ENCODE results near the gene SLC35G2. TPM values are rescaled to one million over a fixed set of nuclear protein-coding genes. Genes with fewer than 3 reads are reported as not detected.
A peak's percentile ranks its signal among the peaks of the same experiment; 100 is the strongest.
"Not testable (repeated sequence)": the region's sequence is repeated elsewhere in the genome, so short reads cannot be mapped to it uniquely, and the experiment has no call there.

SLC35G2 gene
- total RNA-seq, 2 experiments from 2014 or later = 3.0 TPM

DNA sequence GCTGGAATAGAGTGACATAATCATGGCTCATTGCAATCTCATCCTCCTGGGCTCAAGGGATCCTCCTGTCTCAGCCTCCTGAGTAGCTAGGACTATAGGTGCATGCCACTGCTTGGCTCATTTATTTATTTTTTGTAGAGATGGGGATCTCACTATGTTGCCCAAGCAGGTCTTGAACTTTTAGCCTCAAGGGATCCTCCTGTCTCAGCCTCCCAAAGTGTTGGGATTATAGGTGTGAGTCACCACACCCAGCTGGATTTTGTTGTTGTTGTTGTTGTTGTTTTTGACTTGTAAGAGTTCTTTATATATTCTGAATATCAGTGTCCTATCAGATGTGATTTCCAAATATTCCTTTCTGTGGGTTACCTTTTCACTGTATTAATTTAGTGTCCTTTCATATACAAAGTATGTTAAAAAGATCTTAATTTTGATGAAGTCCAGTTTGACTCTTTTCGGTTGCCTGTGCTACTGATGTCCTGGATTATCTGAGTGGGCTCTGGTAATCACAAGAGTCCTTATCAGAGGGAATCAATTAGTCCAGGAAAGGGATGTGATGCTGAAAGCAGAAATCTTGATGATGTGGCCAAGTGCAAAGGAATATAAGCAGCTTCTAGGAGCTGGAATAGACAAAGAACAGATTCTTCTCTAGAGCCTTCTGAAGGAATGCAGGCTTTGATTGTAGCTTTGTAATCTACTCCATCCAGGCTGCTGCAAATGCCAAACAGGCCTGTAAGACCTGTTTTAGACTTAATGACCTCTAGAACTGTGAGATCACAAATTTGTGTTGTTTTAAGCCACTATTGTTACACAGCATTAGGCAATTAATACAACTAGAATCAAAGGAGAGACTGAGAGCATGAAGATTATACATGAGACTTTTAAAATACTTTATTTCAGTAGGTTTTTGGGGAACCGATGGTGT is 73.3 kb downstream of the SLC35G2 start:
- no peak overlapping the region for H3K27ac Mint-ChIP-seq
- no peak for ATAC-seq
- POLR2A ChIA-PET = no interaction called here
- H3K9me3 Mint-ChIP-seq = peaks cover 12% of the 10 kb centered on the region
- no peak for DNase-seq
- peaks cover 50% of the 10 kb centered on the region for H3K36me3 Mint-ChIP-seq (ENCODE audit: low read depth)
- no peak for TF ChIP-seq CTCF (IDR thresholded peaks at IDR 0.05)
- intact Hi-C loops (cut with micrococcal nuclease) = no loop called here
- CTCF ChIA-PET = no interaction called here
- H3K4me1 Mint-ChIP-seq (ENCODE audit: low read depth) = peaks cover 60% of the 10 kb centered on the region
- H3K4me3 Mint-ChIP-seq = no peak overlapping the region
- H3K27me3 Mint-ChIP-seq = no peaks in the 10 kb centered on the region

GRCh38 chr3:136893848-136894443 is 75.0 kb downstream of the SLC35G2 start:
- CTCF ChIA-PET = interaction anchor here (0.5 kb wide), 1 partner anchor 211 kb away, joined by 4 read pairs; no protein-coding TSS in a partner anchor
- ATAC-seq = no peak
- H3K4me1 Mint-ChIP-seq (ENCODE audit: low read depth) = peaks cover 63% of the 10 kb centered on the region
- intact Hi-C loops (cut with micrococcal nuclease) = no loop called here
- H3K27me3 Mint-ChIP-seq = no peaks in the 10 kb centered on the region
- H3K36me3 Mint-ChIP-seq (ENCODE audit: low read depth) = peaks cover 46% of the 10 kb centered on the region
- no peak overlapping the region for H3K27ac Mint-ChIP-seq
- no peak for TF ChIP-seq CTCF (IDR thresholded peaks at IDR 0.05)
- no peak overlapping the region for H3K4me3 Mint-ChIP-seq
- DNase-seq = no peak
- POLR2A ChIA-PET = no interaction called here
- peaks cover 12% of the 10 kb centered on the region for H3K9me3 Mint-ChIP-seq

DNA sequence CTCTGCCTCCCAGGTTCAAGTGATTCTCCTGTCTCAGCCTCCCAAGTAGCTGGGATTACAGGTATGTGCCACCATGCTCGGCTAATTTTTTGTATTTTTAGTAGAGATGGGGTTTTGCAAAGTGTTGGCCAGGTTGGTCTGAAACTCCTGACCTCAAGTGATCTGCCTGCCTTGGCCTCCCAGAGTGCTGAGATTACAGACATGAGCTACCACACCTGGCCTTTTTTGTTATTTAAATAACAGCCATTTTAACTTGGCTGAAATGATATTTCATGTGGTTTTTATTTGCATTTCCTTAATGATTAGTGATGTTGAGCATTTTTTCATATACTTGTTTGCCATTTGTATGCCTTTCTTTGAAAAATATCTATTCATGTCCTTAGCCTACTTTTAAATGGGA is 78.2 kb downstream of the SLC35G2 start:
- Mint-ChIP-seq H3K9me3 (peaks cover 17% of the 10 kb centered on the region), H3K36me3 (ENCODE audit: low read depth) (peaks cover 41% of the 10 kb centered on the region), H3K4me1 (ENCODE audit: low read depth) (peaks cover 72% of the 10 kb centered on the region)
- intact Hi-C loops (cut with micrococcal nuclease); POLR2A ChIA-PET; ATAC-seq; H3K27ac Mint-ChIP-seq; DNase-seq; H3K27me3 Mint-ChIP-seq; H3K4me3 Mint-ChIP-seq: not testable (repeated sequence)
- CTCF ChIA-PET = interaction anchor here (0.9 to 1.8 kb wide), 3 partner anchors 9 to 20 kb away, joined by 3 to 4 read pairs (median 4); no protein-coding TSS in a partner anchor

DNA sequence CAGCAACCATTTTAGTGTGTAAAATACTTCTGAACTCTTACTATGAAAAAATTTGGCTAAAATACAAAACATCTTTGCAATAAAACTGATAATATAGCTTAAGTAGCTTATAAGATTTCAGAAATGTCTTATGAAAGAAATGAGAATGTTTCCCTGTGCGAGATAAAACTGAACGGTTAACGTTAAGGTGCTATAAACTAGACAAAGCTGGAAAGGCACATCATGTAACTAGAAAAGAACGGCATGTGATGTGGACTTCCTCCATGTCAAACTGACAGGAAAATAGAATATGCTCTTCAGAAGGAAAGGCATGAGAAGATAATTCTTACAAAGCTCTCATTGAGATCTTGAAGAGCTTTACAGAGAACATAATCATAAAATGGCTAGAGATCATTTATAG is 79.6 kb downstream of the SLC35G2 start:
- H3K4me3 Mint-ChIP-seq = no peak overlapping the region
- H3K4me1 Mint-ChIP-seq (ENCODE audit: low read depth) = peaks cover 68% of the 10 kb centered on the region
- intact Hi-C loops (cut with micrococcal nuclease) = no loop called here
- H3K36me3 Mint-ChIP-seq (ENCODE audit: low read depth) = peaks cover 47% of the 10 kb centered on the region
- ChIA-PET POLR2A (interaction anchor here (0.9 kb wide), 1 partner anchor 9 kb away, joined by 4 read pairs; no protein-coding TSS in a partner anchor), CTCF (interaction anchor here (1.1 to 1.8 kb wide), 2 partner anchors 11 to 13 kb away, joined by 3 to 4 read pairs; no protein-coding TSS in a partner anchor)
- no peak for TF ChIP-seq CTCF (IDR thresholded peaks at IDR 0.05)
- DNase-seq (no peak), ATAC-seq (no peak)
- no peaks in the 10 kb centered on the region for H3K27me3 Mint-ChIP-seq
- H3K9me3 Mint-ChIP-seq = peaks cover 22% of the 10 kb centered on the region
- peak overlapping the region; percentile 65 for H3K27ac Mint-ChIP-seq

DNA sequence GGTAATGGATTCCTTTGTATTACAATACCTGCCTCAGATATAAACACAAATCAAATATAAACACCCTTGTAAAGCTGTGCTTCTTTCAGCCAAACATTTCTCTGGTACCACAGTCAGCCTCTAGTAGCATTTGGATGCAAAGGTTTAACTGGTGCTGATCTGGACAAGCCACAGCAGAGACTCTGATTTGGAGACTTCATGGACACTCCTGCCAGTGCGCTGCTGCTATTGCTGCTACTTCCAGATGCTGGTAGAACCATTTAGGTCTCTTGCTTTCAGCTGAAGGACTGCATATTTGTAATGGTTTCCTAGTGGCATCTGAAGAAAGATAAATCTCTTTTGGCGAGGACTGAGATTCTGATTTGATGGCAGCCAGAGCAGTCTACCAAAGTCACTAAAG is 80.0 kb downstream of the SLC35G2 start:
- Mint-ChIP-seq H3K27ac (peak overlapping the region; percentile 65), H3K36me3 (ENCODE audit: low read depth) (peaks cover 48% of the 10 kb centered on the region), H3K9me3 (peaks cover 25% of the 10 kb centered on the region), H3K27me3 (no peaks in the 10 kb centered on the region), H3K4me3 (no peak overlapping the region), H3K4me1 (ENCODE audit: low read depth) (peaks cover 67% of the 10 kb centered on the region)
- no peak for TF ChIP-seq CTCF (IDR thresholded peaks at IDR 0.05)
- DNase-seq = no peak
- intact Hi-C loops (cut with micrococcal nuclease) = no loop called here
- CTCF ChIA-PET = interaction anchor here (1.1 to 1.8 kb wide), 2 partner anchors 11 to 14 kb away, joined by 3 to 4 read pairs; no protein-coding TSS in a partner anchor
- POLR2A ChIA-PET = interaction anchor here (0.6 to 0.9 kb wide), 2 partner anchors 9 to 13 kb away, joined by 3 to 4 read pairs; no protein-coding TSS in a partner anchor
- ATAC-seq = no peak

All from activated CD8-positive, alpha-beta T cell treated with anti-CD3 and anti-CD28 coated beads for 36 hours (primary cell).